GM21529 (cell line): ENCODE measurements around the gene LRR1.
"Not testable (repeated sequence)": the region's sequence is repeated elsewhere in the genome, so short reads cannot be mapped to it uniquely, and the experiment has no call there.

Experiments used
- ATAC-seq: cut with Tn5 transposase; IDR thresholded peaks from one replicate; pipeline ENCODE4 v1.9.1; 2021; ENCODE audit not compliant: unreplicated experiment

The LRR1 gene

DNA sequence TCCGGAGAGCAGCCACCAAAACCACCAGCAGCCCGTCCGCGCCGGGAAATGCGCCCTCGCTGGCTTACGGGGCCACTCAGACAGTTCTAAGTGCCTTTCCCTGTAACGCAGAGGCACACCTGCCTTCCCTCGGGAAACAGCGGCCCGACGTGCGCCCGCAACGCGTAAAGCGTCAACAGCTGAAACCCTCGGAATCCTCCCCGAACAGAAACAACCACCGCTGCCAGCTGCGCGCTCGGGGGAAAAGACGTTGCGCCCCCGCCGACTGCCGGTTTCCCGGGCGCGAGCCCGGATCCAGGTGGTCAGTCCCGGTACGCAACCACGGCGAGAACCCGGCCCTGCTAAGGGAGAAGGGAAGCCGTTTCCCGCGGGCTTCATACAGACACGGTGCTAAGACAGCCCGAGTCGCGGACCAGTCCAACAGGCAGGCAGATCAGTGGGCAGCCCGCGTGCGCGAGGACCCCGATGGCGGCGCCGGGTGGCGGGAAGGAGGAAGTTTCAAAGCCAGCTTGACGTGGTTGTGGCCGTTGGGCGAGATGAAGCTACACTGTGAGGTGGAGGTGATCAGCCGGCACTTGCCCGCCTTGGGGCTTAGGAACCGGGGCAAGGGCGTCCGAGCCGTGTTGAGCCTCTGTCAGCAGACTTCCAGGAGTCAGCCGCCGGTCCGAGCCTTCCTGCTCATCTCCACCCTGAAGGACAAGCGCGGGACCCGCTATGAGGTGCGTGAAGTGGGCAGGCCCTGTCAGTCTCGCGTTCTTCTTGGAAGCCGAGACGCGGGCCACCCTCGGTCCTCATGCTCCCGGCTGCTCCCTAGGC lies at the start of gene LRR1:
TSS of gene LRR1 (plus strand) at position 456 of the 816 bp plus-strand sequence. CDS start at position 537, 81 bp downstream.
- ATAC-seq = peak; percentile 48

DNA sequence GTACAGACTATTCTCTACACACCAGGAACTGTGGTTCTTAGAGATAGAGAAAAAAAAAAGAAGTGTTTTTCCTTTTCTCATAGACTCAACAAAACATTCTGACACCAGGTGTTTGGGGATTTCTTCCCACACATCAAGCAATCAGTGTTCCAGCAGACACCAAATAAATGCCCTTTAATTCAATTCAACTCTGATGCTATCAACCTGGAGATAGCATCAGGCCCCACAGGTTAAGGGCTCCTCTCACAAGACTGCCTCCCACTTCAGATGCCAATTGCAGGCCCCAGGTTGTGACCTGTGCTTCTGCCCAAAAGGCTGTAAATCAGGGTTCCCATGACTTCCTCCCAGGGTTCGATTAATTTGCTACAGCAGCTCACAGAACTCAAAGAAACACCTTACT lies 49.3 kb upstream of the LRR1 start:
- no peak for ATAC-seq

- ATAC-seq = no peak
Observed at GRCh38 chr14:49549881-49550280, 48.9 kb upstream of the LRR1 start.

- no peak for ATAC-seq
Observed at GRCh38 chr14:49550286-49551184, 48.2 kb upstream of the LRR1 start.

DNA sequence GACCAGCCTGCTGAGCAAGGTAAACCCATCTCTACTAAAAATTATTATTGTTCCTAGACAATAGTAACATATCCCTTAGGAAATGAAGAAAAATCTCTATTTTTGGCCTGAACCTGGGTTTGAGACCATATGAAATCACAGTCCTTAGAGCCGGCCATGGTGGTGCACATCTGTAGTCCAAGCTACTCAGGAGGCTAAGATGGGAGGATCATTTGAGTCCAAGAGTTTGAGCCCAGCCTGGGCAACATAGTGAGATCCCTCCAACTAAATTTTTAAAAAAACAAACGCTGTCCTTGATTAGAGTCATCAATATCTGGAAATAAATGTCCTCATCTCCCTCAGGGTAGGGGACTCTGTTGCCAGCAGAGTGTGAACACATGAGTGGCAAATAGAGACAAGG lies 47.2 kb upstream of the LRR1 start:
- no peak for ATAC-seq

DNA sequence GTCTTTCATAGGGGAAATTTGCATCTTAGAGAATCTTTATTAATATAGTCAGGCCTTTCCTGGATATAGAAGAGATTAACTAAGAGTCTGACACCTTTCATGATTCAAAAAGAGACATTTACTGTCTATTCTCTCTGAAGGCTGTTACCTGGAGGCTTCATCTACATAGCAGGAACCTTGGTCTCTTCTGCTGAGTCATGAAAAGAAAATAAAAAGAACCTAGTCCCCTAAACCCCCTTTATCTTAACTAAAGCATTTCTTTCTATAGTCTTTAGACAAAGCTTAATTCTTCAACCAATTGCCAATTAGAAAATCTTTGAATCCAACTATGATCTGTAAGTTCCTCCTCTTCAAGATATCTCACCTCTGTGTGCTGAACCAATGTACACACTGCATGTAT lies 45.6 kb upstream of the LRR1 start:
- no peak for ATAC-seq

GRCh38 chr14:49553892-49554291 lies 44.8 kb upstream of the LRR1 start:
- ATAC-seq = no peak

DNA sequence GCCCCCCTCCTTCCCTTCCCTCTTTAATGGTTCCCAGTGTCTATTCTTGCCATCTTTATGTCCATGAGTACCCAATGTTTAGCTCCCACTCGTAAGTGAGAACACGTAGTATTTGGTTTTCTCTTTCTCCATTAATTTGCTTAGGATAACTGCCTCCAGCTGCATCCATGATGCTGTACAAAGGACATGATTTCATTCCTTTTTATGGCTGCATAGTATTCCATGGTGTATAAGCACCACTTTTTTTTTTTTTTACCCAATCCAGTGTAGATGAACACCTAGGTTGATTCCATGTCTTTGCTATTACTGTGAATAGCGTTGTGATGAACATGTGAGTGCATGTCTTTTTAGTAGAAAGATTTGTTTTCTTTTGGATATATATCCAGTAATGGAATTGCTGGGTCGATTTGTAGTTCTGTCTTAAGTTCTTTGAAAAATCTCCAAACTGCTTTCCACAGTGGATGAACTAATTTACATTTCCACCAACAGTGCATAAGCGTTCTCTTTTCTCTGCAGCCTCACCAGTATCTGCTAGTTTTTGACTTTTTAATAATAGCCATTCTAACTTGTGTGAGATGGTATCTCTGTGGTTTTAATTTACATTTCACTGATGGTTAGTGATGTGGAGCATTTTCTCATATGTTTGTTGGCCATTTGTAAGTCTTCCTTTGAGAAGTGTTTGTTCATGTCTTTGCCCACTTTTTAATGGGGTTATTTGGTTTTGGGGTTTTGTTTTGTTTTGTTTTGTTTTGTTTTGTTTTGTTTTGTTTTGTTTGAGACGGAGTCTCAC lies 38.6 kb upstream of the LRR1 start:
- ATAC-seq = no peak

- no peak for ATAC-seq
Observed at GRCh38 chr14:49566714-49567113, 32.0 kb upstream of the LRR1 start.

DNA sequence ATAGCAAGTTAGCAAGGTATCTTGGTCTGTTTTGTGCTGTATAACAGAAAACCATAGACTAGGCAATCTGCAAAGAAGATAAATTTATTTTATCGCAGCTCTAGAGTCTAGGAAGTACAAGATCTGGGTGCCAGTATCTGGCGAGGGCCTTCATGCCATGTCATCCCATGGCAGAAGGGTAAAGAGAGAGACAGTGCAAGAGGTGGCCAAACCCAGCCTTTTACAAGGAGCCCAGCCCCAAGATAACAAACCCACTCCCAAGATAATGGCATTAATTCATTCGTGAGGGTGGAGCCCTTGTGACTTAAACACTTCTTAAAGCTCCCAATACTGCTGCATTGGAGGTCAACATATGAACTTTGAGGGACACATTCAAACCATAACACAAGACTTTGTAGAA lies 29.5 kb upstream of the LRR1 start:
- ATAC-seq = no peak

DNA sequence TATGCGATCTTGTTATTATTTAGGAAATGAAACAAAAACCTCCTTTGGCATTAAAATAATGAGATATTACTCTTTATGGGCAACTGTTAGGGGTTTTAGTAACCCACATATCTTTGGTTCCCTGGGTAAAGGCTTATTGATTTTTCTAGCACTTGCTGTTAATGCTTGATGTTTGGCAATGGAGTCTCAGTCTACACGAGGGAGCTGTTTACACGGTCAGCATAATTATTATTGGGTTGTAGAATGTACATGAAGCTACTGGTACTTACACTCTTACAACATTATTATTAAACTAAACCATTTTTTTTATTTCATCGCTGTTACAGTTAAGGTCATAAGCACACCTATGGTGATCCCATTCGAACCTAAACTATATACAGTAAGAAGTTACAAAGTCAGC lies 24.7 kb upstream of the LRR1 start:
- ATAC-seq = no peak

GRCh38 chr14:49578141-49578540 lies 20.6 kb upstream of the LRR1 start:
- ATAC-seq = no peak

DNA sequence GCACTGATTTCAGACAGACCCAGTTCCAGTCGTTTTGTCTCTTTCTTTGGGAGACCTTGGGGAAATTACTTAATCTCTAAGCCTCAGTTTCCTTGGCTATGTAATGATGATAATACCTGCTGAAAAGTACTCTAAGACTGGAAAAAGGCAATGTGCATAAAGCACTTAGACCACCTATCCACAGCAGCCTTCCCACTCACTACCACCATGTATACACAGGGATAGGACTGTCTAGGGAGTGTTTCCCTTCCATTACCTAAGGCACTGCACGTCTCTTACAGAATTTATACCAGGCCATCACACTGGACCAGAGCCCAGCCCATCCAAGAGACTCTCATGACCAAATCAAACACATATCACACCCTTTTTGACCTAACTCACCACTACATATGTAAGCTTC lies 18.9 kb upstream of the LRR1 start:
- ATAC-seq = no peak

DNA sequence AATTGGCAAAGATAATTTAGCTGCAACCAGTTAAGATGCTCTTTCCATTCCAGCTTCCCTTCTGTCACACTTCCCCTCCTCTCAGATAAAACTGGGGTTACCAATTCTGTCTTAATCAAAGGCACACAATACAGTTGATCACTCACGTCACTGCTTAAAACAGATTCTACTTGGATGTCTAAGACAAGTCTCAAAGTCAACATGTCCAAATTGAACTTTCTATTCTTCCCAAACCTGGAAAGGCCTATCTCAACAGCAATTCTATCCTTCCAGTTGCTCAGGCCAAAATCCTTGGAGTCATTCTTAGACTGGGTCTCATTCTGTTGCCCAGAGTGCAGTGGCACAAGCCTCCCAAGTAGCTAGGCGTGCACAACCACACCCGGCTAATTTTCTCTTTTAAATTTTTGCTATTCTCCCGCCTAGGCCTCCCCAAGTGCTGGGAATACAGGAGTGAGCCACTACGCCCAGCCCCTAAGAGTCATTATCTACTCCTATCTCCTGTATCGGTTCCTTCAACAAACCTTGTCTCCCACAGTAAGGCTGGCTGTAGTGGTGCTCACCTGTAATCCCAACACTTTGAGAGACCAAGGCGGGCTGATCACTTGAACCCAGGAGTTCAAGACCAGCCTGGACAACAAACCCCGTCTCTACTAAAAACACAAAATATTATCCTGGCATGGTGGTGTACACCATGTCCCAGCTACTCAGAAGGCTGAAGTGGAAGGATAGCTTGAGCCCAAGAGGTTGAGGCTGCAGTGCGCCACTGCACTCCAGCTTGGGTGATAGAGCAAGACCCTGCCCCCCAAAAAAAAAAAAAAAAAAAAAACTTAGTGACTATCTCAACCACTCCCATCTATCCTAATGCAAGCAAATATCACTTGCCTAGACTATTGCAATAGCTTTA lies 17.3 kb upstream of the LRR1 start:
- no peak for ATAC-seq

- ATAC-seq = no peak
Observed at GRCh38 chr14:49582113-49582977, 16.4 kb upstream of the LRR1 start.

- ATAC-seq = no peak
Observed at GRCh38 chr14:49583629-49584028, 15.1 kb upstream of the LRR1 start.

DNA sequence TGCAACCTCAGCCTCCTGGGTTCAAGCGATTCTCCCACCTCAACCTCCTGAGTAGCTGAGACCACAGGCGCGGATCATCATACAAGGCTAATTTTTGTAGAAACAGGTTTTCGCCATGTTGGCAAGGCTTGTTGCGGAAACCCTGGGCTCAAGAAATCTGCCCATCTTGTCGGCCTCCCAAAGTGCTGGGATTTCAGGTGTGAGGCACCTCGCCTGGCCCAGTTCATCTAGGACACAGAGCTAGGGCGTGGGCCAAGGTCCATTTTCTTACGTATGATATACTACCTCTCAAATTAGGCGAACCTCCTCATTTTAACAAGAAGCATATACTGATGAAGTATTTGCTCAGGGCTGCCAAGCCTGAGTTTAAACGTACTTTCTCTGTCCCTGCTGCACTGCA lies 14.7 kb upstream of the LRR1 start:
- no peak for ATAC-seq

GRCh38 chr14:49584981-49585640 lies 13.6 kb upstream of the LRR1 start:
- ATAC-seq = not testable (repeated sequence)
